Progenitor cell of endocrine pancreas (in vitro differentiated cells): ENCODE data around the gene HDAC5. TPM values are rescaled to one million over a fixed set of nuclear protein-coding genes. Genes with fewer than 3 reads are reported as not detected.

Experiments used
- DNase-seq: peaks from one replicate; pipeline ENCODE4 v3.0.0; 2021; ENCODE audit warnings: low spot score; ENCODE audit not compliant: unreplicated experiment
- H3K27ac Mint-ChIP-seq: 2 replicates; pipeline ENCODE4 v1.8.0; 2021; ENCODE audit warnings: mild to moderate bottlenecking, moderate library complexity, mixed read lengths
- H3K27me3 Mint-ChIP-seq: 2 replicates; pipeline ENCODE4 v1.8.0; 2021; ENCODE audit warnings: mixed read lengths
- H3K36me3 Mint-ChIP-seq: 2 replicates; pipeline ENCODE4 v1.8.0; 2022; ENCODE audit warnings: mixed read lengths; ENCODE audit not compliant: insufficient read depth
- H3K4me1 Mint-ChIP-seq: 2 replicates; pipeline ENCODE4 v1.8.0; 2021; ENCODE audit warnings: low read depth, mixed read lengths
- H3K4me3 Mint-ChIP-seq: 2 replicates; pipeline ENCODE4 v1.8.0; 2021; ENCODE audit warnings: low read depth, mild to moderate bottlenecking, moderate library complexity, mixed read lengths
- H3K9me3 Mint-ChIP-seq: 2 replicates; pipeline ENCODE4 v1.8.0; 2021; ENCODE audit warnings: low read depth, mixed read lengths
- total RNA-seq: library from RNA; stranded (reverse); gene quantifications from 2 replicates; pipeline ENCODE4 v1.2.1, GENCODE V29; 2021
- TF ChIP-seq, protein P1 (sequence below): fragments of 200-600 bp; sonication (generic); IDR thresholded peaks from one replicate; pipeline ENCODE4 v1.5.0; 2021; ENCODE audit warnings: antibody characterized with exemption, mild to moderate bottlenecking; ENCODE audit not compliant: unreplicated experiment

The HDAC5 gene
- total RNA-seq, 1 donor from 2014 or later, result 41.3 TPM

- peaks cover 16% of the 10 kb centered on the region for H3K4me1 Mint-ChIP-seq
- H3K27me3 Mint-ChIP-seq, result no peaks in the 10 kb centered on the region
- H3K36me3 Mint-ChIP-seq, result peaks cover 17% of the 10 kb centered on the region
- TF ChIP-seq, protein P1, sequence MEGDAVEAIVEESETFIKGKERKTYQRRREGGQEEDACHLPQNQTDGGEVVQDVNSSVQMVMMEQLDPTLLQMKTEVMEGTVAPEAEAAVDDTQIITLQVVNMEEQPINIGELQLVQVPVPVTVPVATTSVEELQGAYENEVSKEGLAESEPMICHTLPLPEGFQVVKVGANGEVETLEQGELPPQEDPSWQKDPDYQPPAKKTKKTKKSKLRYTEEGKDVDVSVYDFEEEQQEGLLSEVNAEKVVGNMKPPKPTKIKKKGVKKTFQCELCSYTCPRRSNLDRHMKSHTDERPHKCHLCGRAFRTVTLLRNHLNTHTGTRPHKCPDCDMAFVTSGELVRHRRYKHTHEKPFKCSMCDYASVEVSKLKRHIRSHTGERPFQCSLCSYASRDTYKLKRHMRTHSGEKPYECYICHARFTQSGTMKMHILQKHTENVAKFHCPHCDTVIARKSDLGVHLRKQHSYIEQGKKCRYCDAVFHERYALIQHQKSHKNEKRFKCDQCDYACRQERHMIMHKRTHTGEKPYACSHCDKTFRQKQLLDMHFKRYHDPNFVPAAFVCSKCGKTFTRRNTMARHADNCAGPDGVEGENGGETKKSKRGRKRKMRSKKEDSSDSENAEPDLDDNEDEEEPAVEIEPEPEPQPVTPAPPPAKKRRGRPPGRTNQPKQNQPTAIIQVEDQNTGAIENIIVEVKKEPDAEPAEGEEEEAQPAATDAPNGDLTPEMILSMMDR, result no peak
- H3K9me3 Mint-ChIP-seq, result no peaks in the 10 kb centered on the region
- H3K27ac Mint-ChIP-seq, result peak overlapping the region; percentile 50
- H3K4me3 Mint-ChIP-seq, result peak overlapping the region; percentile 31
- DNase-seq, result no peak
Observed at GRCh38 chr17:44063704-44064639, 59.5 kb downstream of the HDAC5 start.

DNA sequence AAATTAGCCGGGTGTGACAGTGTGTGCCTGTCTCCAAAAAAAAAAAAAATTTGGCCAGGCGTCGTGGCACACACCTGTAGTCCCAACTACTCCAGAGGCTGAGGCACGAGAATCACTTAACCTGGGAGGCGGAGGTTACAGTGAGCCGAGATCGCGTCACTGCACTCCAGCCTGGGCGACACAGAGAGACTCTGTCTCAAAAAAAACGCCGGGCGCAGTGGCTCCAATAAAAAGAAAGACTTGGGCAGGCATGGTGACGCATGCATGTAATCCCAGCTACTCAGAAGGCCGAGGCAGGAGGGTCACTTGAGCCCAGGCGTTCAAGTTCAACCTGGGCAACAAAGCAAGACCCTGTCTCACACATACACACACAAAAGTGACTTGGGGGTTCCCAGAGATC lies 60.6 kb downstream of the HDAC5 start:
- Mint-ChIP-seq H3K36me3 (peaks cover 18% of the 10 kb centered on the region), H3K27me3 (no peaks in the 10 kb centered on the region), H3K4me3 (no peak overlapping the region), H3K9me3 (no peaks in the 10 kb centered on the region), H3K27ac (peak overlapping the region; percentile 37), H3K4me1 (peaks cover 15% of the 10 kb centered on the region)
- TF ChIP-seq, protein P1, result no peak
- DNase-seq, result no peak

DNA sequence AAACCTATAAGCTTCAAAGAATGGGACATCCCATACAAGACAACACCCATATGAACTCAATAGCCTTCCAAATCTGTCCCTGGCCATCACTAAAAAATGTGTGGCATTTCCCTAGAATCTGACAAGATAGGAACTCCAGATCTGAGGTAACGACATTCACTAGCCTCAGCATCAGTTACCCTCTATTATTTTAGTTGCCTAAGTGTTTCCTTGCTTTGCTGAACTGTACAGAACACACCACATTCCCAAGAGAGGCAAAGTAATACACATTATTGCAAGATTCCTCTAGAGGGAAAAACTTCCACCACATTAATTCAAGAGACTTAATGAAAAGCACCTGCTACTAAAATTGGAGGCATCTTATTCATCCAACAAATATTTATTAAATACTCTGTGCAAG lies 62.0 kb downstream of the HDAC5 start:
- Mint-ChIP-seq H3K4me1 (peaks cover 9% of the 10 kb centered on the region), H3K36me3 (peaks cover 18% of the 10 kb centered on the region), H3K9me3 (no peaks in the 10 kb centered on the region), H3K4me3 (no peak overlapping the region), H3K27me3 (no peaks in the 10 kb centered on the region), H3K27ac (no peak overlapping the region)
- TF ChIP-seq, protein P1, result no peak
- no peak for DNase-seq

DNA sequence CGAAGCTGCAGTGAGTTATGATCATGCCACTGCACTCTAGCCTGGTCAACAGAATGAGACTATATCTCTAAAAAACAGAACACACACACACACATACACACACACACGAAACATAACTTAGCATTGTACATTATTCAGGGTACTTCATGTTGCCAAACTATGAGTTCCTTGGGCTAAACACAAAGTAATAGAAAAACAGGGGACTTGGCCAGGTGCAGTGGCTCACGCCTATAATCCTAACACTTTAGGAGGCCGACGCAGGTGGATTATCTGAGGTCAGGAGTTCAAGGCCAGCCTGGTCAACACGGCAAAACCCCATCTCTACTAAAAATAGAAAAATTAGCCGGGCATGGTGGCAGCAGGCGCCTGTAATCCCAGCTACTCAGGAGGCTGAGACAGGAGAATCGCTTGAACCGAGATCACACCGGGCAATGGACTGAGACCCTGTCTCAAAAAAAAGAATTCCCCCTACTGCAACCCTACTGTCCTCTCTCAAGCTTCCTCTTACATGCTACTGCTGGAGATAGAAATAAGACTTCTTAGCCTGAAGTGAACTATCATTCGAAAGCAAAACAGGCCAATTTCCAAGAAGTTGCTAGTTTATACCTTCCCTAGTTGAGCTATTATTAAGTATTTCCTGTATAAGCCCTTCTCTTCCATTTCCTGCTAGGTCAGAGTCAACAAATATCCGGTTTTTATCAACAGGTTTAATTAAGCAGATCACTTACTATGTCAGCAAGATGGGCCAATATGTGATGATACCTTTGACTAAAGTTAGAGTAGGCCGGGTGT lies 64.1 kb downstream of the HDAC5 start:
- TF ChIP-seq, protein P1, result no peak
- Mint-ChIP-seq H3K27ac (peak overlapping the region; percentile 80), H3K36me3 (peaks cover 20% of the 10 kb centered on the region), H3K4me1 (peaks cover 3% of the 10 kb centered on the region), H3K4me3 (no peak overlapping the region), H3K27me3 (no peaks in the 10 kb centered on the region), H3K9me3 (no peaks in the 10 kb centered on the region)
- DNase-seq, result no peak

DNA sequence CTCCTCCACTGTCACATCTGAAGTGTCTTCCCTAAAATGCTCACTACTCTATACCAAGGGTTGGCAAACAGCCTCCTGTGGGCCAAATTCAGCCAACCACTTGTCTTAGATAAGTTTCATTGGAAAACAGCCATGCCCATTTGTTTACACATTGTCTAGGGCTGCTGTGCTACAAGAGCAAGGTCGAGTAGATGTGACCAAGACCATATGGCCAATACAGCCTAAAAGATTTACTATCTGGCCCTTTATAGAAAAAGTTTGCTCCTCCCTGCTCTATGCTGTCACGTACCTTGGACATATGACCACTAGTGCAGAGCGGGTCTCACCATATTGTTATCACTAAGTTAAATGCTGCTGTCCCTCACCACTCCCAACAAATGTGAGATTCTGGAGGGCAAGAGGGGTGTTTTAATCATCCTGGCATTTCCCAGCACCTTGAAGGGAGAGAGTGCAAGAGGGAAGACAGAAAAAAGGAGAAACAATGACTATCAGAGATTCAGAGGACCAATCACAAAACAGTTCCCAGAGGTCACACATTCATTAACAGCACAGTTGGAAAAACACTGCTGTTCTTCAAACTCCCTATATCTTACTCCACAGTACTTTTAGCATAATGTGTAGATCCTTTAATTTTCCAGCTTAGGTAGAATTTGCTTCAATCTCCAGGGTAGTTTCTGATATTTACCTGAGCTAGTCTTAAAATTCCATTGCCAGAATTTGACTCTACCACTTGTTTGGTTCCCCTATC lies 70.1 kb downstream of the HDAC5 start:
- TF ChIP-seq, protein P1, result no peak
- no peak overlapping the region for H3K4me3 Mint-ChIP-seq
- peaks cover 10% of the 10 kb centered on the region for H3K36me3 Mint-ChIP-seq
- H3K9me3 Mint-ChIP-seq, result no peaks in the 10 kb centered on the region
- no peak for DNase-seq
- H3K4me1 Mint-ChIP-seq, result no peaks in the 10 kb centered on the region
- peak overlapping the region; percentile 76 for H3K27ac Mint-ChIP-seq
- H3K27me3 Mint-ChIP-seq, result no peaks in the 10 kb centered on the region
